ENCODE measurements around the gene RAB11FIP4. TPM values are rescaled to one million over a fixed set of nuclear protein-coding genes. Genes with fewer than 3 reads are reported as not detected.

RAB11FIP4 gene
- total RNA-seq, 4 donors from 2014 or later: 28.9 to 46.8 (median 35.7) TPM

DNA sequence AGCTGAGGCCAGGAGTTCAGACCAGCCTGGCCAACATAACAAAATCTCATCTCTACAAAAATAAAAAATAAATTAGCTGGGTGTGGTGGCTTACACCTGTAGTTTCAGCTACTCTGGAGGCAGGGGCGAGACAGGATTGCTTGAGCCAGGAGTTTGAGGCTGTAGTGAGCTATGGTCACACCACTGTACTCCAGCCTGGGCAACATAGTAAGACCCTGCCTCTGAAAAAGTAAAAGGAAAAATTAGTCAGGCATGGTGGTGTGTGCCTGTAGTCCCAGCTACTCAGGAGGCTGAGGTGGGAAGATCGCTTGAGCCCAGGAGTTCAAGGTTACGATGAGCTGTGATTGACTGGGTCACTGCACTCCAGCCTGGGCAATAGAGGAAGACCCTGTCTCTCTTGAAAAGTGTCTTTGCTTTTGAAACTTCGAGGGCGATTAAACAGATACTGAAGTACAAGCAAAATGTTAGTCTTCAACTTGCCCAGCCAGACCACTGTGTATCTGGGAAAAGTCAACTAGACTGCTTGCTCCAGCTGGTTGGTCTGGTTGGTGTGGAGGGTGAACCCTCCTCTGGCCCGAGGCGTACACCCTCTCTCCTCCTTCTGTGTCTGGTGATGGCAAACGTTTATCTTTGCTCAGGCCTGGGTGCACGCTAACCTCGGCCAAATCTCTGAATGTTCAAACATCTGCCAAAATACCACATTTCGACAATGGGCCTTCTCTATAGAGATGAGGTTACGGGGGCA lies 174.9 kb downstream of the RAB11FIP4 start:
- WGBS: 74% methylated on average over 12 of the region's 12 CpGs
- H3K27ac ChIP-seq: peak overlapping the region; percentile 13
- no peaks in the 10 kb centered on the region for H3K36me3 ChIP-seq
- no peak for DNase-seq (ENCODE audit: low spot score in 2 of 2)
- peaks cover 80% of the 10 kb centered on the region for H3K4me1 ChIP-seq
- H3K27me3 ChIP-seq: no peaks in the 10 kb centered on the region
- H3K9me3 ChIP-seq: no peaks in the 10 kb centered on the region
- TF ChIP-seq POLR2AphosphoS5 (IDR thresholded peaks at IDR 0.05) (no peak), EP300 (IDR thresholded peaks at IDR 0.05) (no peak), POLR2A (IDR thresholded peaks at IDR 0.05) (no peak)
- TF ChIP-seq, protein P1, sequence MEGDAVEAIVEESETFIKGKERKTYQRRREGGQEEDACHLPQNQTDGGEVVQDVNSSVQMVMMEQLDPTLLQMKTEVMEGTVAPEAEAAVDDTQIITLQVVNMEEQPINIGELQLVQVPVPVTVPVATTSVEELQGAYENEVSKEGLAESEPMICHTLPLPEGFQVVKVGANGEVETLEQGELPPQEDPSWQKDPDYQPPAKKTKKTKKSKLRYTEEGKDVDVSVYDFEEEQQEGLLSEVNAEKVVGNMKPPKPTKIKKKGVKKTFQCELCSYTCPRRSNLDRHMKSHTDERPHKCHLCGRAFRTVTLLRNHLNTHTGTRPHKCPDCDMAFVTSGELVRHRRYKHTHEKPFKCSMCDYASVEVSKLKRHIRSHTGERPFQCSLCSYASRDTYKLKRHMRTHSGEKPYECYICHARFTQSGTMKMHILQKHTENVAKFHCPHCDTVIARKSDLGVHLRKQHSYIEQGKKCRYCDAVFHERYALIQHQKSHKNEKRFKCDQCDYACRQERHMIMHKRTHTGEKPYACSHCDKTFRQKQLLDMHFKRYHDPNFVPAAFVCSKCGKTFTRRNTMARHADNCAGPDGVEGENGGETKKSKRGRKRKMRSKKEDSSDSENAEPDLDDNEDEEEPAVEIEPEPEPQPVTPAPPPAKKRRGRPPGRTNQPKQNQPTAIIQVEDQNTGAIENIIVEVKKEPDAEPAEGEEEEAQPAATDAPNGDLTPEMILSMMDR (IDR thresholded peaks at IDR 0.05): no peak
- no peak overlapping the region for H3K4me3 ChIP-seq

DNA sequence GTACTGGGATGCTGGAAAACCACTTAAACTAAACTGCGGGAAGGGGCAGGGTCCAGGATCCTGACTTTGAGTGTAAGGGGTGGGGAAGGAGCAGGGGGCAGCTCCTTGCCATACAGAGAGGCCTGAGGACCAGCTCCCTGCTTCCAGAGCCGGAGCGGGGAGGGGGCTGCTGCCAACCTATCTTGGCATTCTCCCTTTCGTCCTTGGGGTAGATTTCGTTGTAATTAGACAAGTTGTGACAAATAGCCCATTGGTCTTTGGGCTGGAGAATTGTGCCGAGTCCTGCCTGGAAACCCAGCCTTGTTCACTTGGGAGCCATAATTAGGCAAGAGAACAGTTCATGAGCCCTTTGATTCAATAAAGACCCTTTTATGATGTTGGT lies 175.5 kb downstream of the RAB11FIP4 start:
- Histone ChIP-seq H3K4me3 (no peak overlapping the region), H3K27me3 (no peaks in the 10 kb centered on the region), H3K4me1 (peaks cover 80% of the 10 kb centered on the region), H3K27ac (no peak overlapping the region), H3K36me3 (no peaks in the 10 kb centered on the region), H3K9me3 (no peaks in the 10 kb centered on the region)
- TF ChIP-seq, protein P1 (IDR thresholded peaks at IDR 0.05): no peak
- TF ChIP-seq EP300 (IDR thresholded peaks at IDR 0.05): no peak
- no peak for TF ChIP-seq POLR2A (IDR thresholded peaks at IDR 0.05)
- no peak for TF ChIP-seq POLR2AphosphoS5 (IDR thresholded peaks at IDR 0.05)
- no peak for DNase-seq (ENCODE audit: low spot score in 2 of 2)
- WGBS: 88% methylated on average over 6 of the region's 6 CpGs

DNA sequence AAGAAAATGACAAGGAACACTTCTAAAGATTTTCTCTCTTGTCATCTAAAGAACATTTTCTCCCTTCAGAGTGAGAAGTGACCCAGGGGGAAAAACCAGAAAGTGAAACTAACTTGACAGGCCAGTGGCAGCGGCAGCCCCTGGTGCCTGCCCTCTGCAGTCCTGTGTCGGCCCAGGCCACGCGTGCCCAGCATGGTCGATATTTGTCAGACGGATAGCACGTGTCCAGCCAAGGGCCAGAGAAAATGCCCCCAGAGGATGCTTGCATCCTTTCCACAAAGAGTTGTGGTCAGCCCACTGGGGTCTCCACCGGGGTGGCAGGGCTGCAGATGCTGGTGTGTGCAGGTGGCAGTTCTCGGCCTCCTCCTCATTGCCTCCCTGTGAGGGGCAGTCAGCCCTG lies 176.6 kb downstream of the RAB11FIP4 start:
- Histone ChIP-seq H3K4me3 (no peak overlapping the region), H3K27me3 (no peaks in the 10 kb centered on the region), H3K36me3 (no peaks in the 10 kb centered on the region), H3K27ac (no peak overlapping the region), H3K4me1 (peaks cover 73% of the 10 kb centered on the region), H3K9me3 (no peaks in the 10 kb centered on the region)
- DNase-seq (ENCODE audit: low spot score in 2 of 2): no peak
- TF ChIP-seq POLR2A (IDR thresholded peaks at IDR 0.05) (no peak), POLR2AphosphoS5 (IDR thresholded peaks at IDR 0.05) (no peak), EP300 (IDR thresholded peaks at IDR 0.05) (no peak)
- TF ChIP-seq, protein P1 (IDR thresholded peaks at IDR 0.05): no peak
- 80% methylated on average over 9 of the region's 9 CpGs for WGBS

DNA sequence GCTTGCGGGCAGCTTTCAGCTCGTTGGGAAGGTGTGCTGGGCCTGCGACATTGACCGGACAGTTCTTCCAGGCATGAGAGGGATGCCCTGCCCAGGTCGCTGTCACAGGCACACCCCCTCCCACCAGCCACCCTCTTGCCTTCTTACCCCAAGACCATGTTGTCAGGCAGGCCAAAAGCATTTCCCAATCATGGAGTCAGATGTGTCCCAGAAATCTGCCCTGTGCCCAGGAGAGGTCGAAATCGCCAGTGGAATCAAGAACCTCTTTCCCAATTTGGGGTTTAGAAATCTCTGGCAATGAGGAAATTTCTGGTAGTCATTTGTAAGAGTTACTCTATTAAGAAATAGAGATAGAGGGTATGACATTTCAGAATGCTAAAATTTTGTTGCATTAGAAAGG lies 177.1 kb downstream of the RAB11FIP4 start:
- TF ChIP-seq, protein P1 (IDR thresholded peaks at IDR 0.05): no peak
- peak in 1 of 3 donors; percentile 70 for TF ChIP-seq POLR2AphosphoS5 (IDR thresholded peaks at IDR 0.05)
- H3K27me3 ChIP-seq: no peaks in the 10 kb centered on the region
- no peak for DNase-seq (ENCODE audit: low spot score in 2 of 2)
- H3K4me3 ChIP-seq: no peak overlapping the region
- H3K9me3 ChIP-seq: no peaks in the 10 kb centered on the region
- no peaks in the 10 kb centered on the region for H3K36me3 ChIP-seq
- 72% methylated on average over 7 of the region's 7 CpGs for WGBS
- H3K4me1 ChIP-seq: peaks cover 75% of the 10 kb centered on the region
- no peak overlapping the region for H3K27ac ChIP-seq

DNA sequence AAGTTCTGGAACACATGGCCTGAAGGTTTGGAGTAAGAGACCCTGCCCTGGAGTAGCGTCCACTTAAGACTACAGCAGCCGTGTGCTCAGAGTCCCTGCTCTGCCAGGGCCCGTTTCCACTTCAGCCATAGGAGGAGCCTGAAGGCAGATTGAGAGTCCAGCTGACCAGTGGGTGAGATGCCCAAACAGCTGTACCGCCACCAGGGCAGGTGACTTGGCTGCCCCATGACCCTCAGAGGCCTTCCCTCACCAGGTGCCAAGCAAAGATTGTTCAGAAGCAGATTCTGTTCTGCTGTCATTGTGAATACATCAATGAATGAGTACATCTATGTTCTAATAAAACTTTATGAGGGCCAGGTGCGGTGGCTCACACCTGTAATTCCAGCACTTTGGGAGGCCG lies 178.8 kb downstream of the RAB11FIP4 start:
- peaks cover 60% of the 10 kb centered on the region for H3K4me1 ChIP-seq
- H3K4me3 ChIP-seq: no peak overlapping the region
- no peak for DNase-seq (ENCODE audit: low spot score in 2 of 2)
- H3K36me3 ChIP-seq: no peaks in the 10 kb centered on the region
- no peaks in the 10 kb centered on the region for H3K27me3 ChIP-seq
- 90% methylated on average over 6 of the region's 6 CpGs for WGBS
- no peak for TF ChIP-seq POLR2A (IDR thresholded peaks at IDR 0.05)
- TF ChIP-seq POLR2AphosphoS5 (IDR thresholded peaks at IDR 0.05): no peak
- TF ChIP-seq, protein P1 (IDR thresholded peaks at IDR 0.05): no peak
- no peak for TF ChIP-seq EP300 (IDR thresholded peaks at IDR 0.05)
- H3K9me3 ChIP-seq: no peaks in the 10 kb centered on the region
- H3K27ac ChIP-seq: peak overlapping the region; percentile 36

All from suprapubic skin (tissue), 4 donors.